ENCODE results near the gene C2CD4C.
A peak's percentile ranks its signal among the peaks of the same experiment; 100 is the strongest.
"Not testable (repeated sequence)": the region's sequence is repeated elsewhere in the genome, so short reads cannot be mapped to it uniquely, and the experiment has no call there.

Gene C2CD4C

DNA sequence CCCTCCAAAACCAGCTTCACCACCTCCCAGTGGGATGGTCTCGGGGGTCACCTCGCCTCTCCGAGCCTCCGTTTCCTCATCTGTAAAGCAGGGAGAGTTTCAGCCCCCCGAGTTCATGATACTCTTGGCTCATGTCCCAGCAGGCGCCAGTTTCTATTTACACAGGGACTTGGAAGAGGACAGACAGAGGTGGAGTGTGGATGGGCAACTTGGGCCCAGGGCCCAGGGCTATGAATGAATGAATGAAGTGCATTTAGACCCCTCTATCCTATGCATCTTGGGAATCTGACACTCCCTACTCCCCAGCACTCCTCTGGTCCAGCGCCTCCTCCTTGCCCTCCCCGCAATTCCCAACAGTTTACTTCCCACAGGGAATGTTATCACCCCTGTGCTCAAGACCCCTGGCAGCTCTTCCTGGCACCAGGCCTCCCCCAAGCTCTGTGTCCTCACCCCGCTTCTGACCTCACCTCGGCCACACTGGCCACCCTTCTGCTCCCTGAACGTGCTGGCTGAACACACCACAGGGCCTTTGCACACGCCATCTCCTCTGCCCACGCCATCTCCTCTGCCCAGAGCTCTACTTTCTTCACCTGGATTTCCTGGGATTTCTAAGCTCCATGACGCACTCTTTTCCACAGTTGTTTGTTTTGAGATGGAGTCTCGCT is 4.9 kb upstream of the C2CD4C start:
- in situ Hi-C loops (cut with MboI; ENCODE audit: low pct_unique_long_range_greater_than_20kb, low sequenced_read_pairs, unreplicated experiment): no loop called here
- DNase-seq (ENCODE audit: low spot score): no peak
- TF ChIP-seq, protein P1, sequence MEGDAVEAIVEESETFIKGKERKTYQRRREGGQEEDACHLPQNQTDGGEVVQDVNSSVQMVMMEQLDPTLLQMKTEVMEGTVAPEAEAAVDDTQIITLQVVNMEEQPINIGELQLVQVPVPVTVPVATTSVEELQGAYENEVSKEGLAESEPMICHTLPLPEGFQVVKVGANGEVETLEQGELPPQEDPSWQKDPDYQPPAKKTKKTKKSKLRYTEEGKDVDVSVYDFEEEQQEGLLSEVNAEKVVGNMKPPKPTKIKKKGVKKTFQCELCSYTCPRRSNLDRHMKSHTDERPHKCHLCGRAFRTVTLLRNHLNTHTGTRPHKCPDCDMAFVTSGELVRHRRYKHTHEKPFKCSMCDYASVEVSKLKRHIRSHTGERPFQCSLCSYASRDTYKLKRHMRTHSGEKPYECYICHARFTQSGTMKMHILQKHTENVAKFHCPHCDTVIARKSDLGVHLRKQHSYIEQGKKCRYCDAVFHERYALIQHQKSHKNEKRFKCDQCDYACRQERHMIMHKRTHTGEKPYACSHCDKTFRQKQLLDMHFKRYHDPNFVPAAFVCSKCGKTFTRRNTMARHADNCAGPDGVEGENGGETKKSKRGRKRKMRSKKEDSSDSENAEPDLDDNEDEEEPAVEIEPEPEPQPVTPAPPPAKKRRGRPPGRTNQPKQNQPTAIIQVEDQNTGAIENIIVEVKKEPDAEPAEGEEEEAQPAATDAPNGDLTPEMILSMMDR (IDR thresholded peaks at IDR 0.05; ENCODE audit: extremely low read depth, insufficient read depth, missing control alignments): no peak

DNA sequence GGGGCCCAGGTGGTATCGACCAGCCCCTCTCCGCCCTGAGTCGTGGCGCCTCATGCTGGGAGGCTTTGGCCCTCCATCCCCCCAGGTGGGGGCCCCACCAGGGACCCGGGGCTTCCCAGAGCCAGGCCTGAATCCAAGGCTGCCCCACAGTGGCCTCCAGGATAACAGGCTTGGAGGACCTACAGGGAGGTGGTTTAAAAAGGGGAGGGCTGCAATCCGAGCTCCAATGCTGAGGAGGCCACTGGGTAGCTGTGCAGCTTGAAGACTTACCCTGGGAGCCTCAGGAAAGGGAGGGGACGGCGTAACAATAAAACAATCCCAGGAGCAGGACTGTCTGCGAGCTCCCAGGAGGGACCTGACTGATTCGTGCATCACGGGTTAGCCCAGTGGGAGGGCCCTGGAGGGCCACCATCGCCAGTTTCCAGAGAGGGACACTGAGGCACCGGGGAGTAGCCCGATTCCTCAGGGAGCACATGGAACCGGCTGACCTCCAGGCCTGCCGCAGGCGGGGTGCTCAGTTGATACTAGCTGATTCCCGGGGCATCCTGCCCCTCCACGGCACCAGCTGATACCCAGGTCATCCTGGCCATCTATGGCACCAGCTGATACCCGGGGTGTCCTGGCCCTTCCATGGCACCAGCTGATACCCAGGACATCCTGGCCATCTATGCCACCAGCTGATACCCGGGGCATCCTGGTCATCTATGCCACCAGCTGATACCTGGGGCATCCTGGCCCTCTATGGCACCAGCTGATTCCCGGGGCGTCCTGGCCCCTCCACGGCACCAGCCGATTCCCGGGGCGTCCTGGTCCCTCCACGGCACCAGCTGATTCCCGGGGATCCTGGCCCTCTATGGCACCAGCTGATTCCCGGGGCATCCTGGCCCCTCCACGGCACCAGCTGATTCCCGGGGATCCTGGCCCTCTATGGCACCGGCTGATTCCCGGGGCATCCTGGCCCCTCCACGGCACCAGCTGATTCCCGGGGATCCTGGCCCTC is 3.7 kb upstream of the C2CD4C start:
- in situ Hi-C loops (cut with MboI; ENCODE audit: low pct_unique_long_range_greater_than_20kb, low sequenced_read_pairs, unreplicated experiment): no loop called here
- TF ChIP-seq, protein P1 (IDR thresholded peaks at IDR 0.05; ENCODE audit: extremely low read depth, insufficient read depth, missing control alignments): no peak
- DNase-seq (ENCODE audit: low spot score): no peak

DNA sequence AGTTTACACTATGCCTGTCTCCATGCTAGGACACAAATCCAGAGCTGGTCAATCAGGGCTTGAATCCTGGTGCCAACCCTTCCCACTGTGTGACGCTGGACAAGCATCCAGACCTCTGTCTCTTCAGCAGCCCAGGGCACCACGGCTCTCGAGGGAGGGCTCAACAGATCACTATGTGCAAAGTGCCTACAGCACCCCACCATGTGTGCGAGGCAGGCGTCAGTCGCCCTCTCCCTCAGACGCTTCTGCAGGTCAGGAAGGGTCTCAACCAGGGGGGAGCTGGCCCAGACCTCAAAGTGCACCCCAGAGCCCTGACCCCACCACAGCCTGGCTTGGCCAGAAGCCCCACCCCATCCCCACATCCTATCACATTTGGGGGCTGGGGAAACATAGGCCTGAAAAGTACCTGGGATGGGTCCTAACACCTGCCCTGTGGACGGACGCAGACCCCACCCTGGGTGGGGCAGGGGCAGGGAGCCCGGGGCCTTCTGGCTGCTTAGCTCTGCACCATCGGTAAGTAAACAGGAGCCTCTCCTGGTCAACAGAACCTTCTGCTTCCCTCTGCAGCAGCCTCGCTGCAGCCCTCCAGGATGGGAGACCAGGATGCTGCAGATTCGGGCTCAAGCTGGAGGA is 2.9 kb upstream of the C2CD4C start:
- TF ChIP-seq, protein P1 (IDR thresholded peaks at IDR 0.05; ENCODE audit: extremely low read depth, insufficient read depth, missing control alignments): no peak
- in situ Hi-C loops (cut with MboI; ENCODE audit: low pct_unique_long_range_greater_than_20kb, low sequenced_read_pairs, unreplicated experiment): no loop called here
- no peak for DNase-seq (ENCODE audit: low spot score)

DNA sequence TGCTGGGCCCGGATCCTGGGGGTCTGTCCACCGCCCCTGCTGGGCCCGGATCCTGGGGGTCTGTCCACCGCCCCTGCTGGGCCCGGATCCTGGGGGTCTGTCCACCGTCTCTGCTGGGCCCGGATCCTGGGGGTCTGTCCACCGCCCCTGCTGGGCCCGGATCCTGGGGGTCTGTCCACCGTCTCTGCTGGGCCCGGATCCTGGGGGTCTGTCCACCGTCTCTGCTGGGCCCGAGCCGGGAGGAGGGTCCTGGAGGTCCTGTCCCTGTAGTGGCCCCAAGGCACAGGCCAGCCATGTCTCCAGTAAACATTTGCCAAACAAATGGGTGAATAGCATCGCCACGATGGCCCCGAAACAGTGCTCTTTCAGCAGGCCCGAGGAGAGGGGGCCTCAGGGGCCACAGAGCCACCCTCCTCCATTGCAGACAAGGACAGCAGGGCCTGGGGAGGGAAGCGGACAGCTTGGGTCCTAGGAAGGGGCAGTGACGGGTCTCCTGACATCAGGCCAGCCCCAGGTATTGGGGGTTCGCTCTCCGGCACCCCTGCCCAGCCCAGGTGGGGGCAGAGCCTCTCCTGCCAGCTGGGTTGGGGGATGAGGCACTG is 2.3 kb upstream of the C2CD4C start:
- in situ Hi-C loops (cut with MboI; ENCODE audit: low pct_unique_long_range_greater_than_20kb, low sequenced_read_pairs, unreplicated experiment); DNase-seq (ENCODE audit: low spot score): not testable (repeated sequence)

DNA sequence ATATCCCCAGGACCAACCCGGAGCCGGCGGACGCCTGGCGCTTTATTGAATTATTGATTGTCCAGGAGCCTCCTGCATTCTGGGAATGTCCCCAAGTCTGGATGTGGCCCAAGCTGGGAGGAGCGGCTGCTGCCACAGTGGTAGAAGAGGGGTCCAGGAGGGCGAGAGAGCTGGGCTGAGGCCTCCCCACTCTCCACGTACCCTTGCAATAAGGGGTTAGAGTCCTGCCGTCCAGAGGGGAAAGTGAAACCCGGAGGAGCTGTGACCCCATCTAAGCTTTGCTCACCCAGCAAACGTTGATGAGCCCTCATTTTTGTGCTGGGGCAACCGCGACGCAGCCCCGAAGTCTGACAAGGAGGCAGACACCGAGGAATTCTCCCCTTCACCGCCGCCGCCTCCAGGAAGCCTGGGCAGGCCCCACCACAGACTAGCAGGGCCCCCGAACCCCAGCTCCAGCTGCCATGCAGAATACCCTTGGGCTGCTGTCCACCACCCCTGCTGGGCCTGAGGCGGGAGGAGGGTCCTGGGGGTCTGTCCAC is 1.4 kb upstream of the C2CD4C start:
- peak; percentile 45 for DNase-seq (ENCODE audit: low spot score)
- in situ Hi-C loops (cut with MboI; ENCODE audit: low pct_unique_long_range_greater_than_20kb, low sequenced_read_pairs, unreplicated experiment): no loop called here
- TF ChIP-seq, protein P1 (IDR thresholded peaks at IDR 0.05; ENCODE audit: extremely low read depth, insufficient read depth, missing control alignments): no peak

DNA sequence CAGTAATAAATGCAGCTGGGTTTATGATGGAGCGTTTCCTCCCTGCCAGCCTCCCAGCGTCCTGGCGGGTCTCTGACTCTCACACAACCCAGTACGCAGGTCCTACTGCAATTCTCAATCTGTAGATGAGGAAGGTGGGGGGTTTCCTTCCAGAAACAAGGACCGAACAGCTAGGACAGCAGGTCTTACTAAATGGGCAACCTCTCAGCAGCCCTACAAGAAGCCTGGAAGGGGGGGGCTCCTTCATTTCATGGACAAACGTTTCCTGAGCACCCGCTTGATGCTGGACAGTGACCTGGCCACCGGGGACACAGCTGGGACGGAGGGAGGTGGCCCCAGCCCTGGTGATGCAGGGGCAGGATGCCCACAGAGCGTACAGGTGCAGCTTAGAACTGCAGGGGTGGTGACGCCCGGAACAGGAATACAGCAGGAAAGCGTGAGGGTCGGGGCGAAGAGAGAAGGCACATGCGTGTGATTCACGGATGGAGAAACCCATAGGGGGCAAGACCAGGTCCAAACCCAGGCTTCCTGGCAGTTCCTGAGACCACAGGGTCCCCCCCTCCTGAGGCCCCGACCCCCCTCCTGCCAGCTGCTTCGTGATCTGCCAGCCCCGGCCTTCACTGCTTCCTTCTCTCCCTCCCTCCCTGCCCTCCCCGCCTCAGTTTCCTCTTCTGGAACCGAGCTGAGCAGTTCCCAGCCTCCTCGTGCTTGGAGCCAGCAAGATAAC is 732 bp upstream of the C2CD4C start:
- peak; percentile 60 for DNase-seq (ENCODE audit: low spot score)
- TF ChIP-seq, protein P1 (IDR thresholded peaks at IDR 0.05; ENCODE audit: extremely low read depth, insufficient read depth, missing control alignments): no peak
- in situ Hi-C loops (cut with MboI; ENCODE audit: low pct_unique_long_range_greater_than_20kb, low sequenced_read_pairs, unreplicated experiment): no loop called here

Data from GM13977 (cell line).